Smooth muscle cell (in vitro differentiated cells): ENCODE results near the gene C19orf73. TPM values are rescaled to one million over a fixed set of nuclear protein-coding genes. Genes with fewer than 3 reads are reported as not detected.

Source experiments
- DNase-seq: peaks from one replicate; lab custom pipeline; 2025; ENCODE audit not compliant: unreplicated experiment; lab: John Stamatoyannopoulos, UW
- H2AFZ ChIP-seq: fragments of 200-600 bp; sonication (generic); 2 replicates; pipeline ENCODE4 v1.6.0; 2016; ENCODE audit warnings: antibody characterized with exemption, low read depth, mild to moderate bottlenecking
- H3F3A ChIP-seq: fragments of 200-600 bp; sonication (generic); 2 replicates; pipeline ENCODE4 v1.6.0; 2017; ENCODE audit warnings: antibody characterized with exemption, low read depth
- H3K27ac ChIP-seq: fragments of 200-600 bp; sonication (generic); 2 replicates; pipeline ENCODE4 v1.5.1; 2016; ENCODE audit warnings: low read depth, mild to moderate bottlenecking
- H3K27me3 ChIP-seq: fragments of 200-600 bp; sonication (generic); 2 replicates; pipeline ENCODE4 v1.6.1; 2016; ENCODE audit warnings: low read depth, mild to moderate bottlenecking
- H3K36me3 ChIP-seq: fragments of 200-600 bp; sonication (generic); 2 replicates; pipeline ENCODE4 v1.5.1; 2016; ENCODE audit warnings: low read depth
- H3K4me1 ChIP-seq: fragments of 200-600 bp; sonication (generic); 2 replicates; pipeline ENCODE4 v1.5.1; 2016; ENCODE audit warnings: low read depth
- H3K4me2 ChIP-seq: fragments of 200-600 bp; sonication (generic); 2 replicates; pipeline ENCODE4 v1.6.0; 2016; ENCODE audit warnings: mild to moderate bottlenecking
- H3K4me3 ChIP-seq: fragments of 200-600 bp; sonication (generic); 2 replicates; pipeline ENCODE4 v1.5.1; 2016; ENCODE audit warnings: mild to moderate bottlenecking
- H3K79me2 ChIP-seq: fragments of 200-600 bp; sonication (generic); 2 replicates; pipeline ENCODE4 v1.6.0; 2016; ENCODE audit warnings: low read depth, mild to moderate bottlenecking
- H3K9ac ChIP-seq: fragments of 200-600 bp; sonication (generic); 2 replicates; pipeline ENCODE4 v1.6.0; 2016; ENCODE audit warnings: low read depth
- H3K9me3 ChIP-seq: fragments of 200-600 bp; sonication (generic); replicated peaks from 2 replicates; pipeline ENCODE4 v1.5.1; 2016; ENCODE audit warnings: low read depth
- H4K20me1 ChIP-seq: fragments of 200-600 bp; sonication (generic); 2 replicates; pipeline ENCODE4 v1.6.0; 2016; ENCODE audit warnings: low read depth
- CTCF ChIP-seq: fragments of 200-600 bp; sonication (generic); IDR thresholded peaks from 2 replicates; pipeline ENCODE4 v1.5.1; 2017; ENCODE audit warnings: borderline replicate concordance, mild to moderate bottlenecking, antibody characterized with exemption; ENCODE audit not compliant: insufficient read depth, poor library complexity, severe bottlenecking
- WGBS: methylation state at CpG from one replicate; pipeline ENCODE4 v1.1.7; 2016; ENCODE audit warnings: low lambda C conversion rate; 5-methylcytosine and 5-hydroxymethylcytosine counted together
- polyA plus RNA-seq: library from polyadenylated mRNA; unstranded; fragments of >200 nt; fragmentation: Nextera tagmentation; extraction: Ambion mirVana; gene quantifications from 2 replicates; pipeline ENCODE4 v1.2.1, GENCODE V29; 2016
- total RNA-seq: library from RNA; depleted of rRNA; stranded (reverse); fragments of >200 nt; gene quantifications from 2 replicates; pipeline ENCODE4 v1.2.3, GENCODE V29; 2014

C19orf73 gene
- total and polyA plus RNA-seq, 2 experiments from 2014 or later: 0.74 to 2.9 TPM

DNA sequence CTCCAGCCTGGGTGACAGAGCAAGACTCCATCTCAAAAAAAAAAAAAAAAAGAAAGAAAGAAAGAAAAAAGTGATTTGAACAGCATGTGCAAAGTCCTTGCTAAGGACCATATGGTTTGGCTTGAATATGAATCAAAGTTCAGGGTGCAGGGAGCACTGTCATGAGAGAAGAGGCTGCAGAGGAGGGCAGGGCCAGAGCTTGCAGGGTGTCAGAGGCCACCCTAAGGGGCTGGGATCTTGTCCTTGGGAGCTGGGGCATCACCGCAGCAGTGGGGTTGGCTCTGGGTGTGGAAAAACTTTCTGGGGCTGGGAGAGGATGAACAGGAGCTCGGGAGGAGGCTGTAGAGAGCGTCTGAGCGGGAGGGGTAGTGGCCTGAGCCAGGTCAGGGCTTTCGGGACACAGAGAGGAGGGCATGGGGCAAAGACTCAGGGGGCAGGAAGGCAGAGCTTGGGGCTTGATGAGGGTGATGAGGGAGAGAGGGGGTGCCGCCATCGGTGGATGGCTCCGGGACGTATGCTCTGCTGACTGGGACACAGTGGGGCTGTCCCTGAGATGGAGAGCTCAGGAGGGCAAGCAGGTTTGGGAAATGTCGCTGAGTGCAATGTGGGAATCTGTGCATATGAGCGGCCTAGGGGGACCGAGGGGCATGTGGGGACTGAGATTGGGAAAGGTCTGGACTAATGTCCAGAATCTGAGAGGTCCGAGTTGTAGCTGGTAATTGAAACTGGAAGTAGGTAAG, 41.7 kb upstream of the C19orf73 start:
- no peak overlapping the region for H3K4me3 ChIP-seq
- no peaks in the 10 kb centered on the region for H3K9me3 ChIP-seq
- peaks cover 11% of the 10 kb centered on the region for H3K79me2 ChIP-seq
- H3K27ac ChIP-seq: no peak overlapping the region
- H3K36me3 ChIP-seq: no peaks in the 10 kb centered on the region
- TF ChIP-seq CTCF: no peak
- H3K9ac ChIP-seq: no peak overlapping the region
- H2AFZ ChIP-seq: no peak overlapping the region
- H3K27me3 ChIP-seq: no peaks in the 10 kb centered on the region
- 96% methylated on average over 13 of the region's 13 CpGs for WGBS
- peaks cover 4% of the 10 kb centered on the region for H3K4me1 ChIP-seq
- no peak overlapping the region for H3K4me2 ChIP-seq
- no peak for DNase-seq
- H3F3A ChIP-seq: no peaks in the 10 kb centered on the region
- H4K20me1 ChIP-seq: peaks cover 26% of the 10 kb centered on the region

GRCh38 chr19:49157445-49158224, 38.7 kb upstream of the C19orf73 start, which contains the start of gene TRPM4:
TSS of gene TRPM4 (plus strand) at chr19:49157792. CDS start at chr19:49157867, 75 bp downstream.
- 0% methylated on average over 29 of the region's 41 CpGs for WGBS
- H3K27ac ChIP-seq: no peak within 1 kb of the TSS
- peaks cover 11% of the 10 kb centered on the region for H3K79me2 ChIP-seq

GRCh38 chr19:49155820-49156346, 36.9 kb upstream of the C19orf73 start:
- Histone ChIP-seq H3K9ac (no peak overlapping the region), H3F3A (peaks cover 6% of the 10 kb centered on the region), H2AFZ (no peak overlapping the region), H3K4me3 (no peak overlapping the region), H3K79me2 (peaks cover 11% of the 10 kb centered on the region), H3K4me1 (peaks cover 12% of the 10 kb centered on the region), H3K36me3 (no peaks in the 10 kb centered on the region), H3K27ac (no peak overlapping the region), H3K9me3 (no peaks in the 10 kb centered on the region), H4K20me1 (peaks cover 12% of the 10 kb centered on the region), H3K27me3 (no peaks in the 10 kb centered on the region), H3K4me2 (no peak overlapping the region)
- no peak for DNase-seq
- WGBS: 35% methylated on average over 4 of the region's 4 CpGs
- no peak for TF ChIP-seq CTCF

More at GRCh38 chr19:49157445-49158224, 38.7 kb upstream of the C19orf73 start, which contains the start of gene TRPM4:
- Histone ChIP-seq H3K36me3 (no peaks in the 10 kb centered on the region), H3K4me2 (peak within 1 kb of the TSS; percentile 99), H3K4me1 (peaks cover 4% of the 10 kb centered on the region), H3K9me3 (no peaks in the 10 kb centered on the region), H2AFZ (peak within 1 kb of the TSS; percentile 63), H3F3A (no peaks in the 10 kb centered on the region), H3K4me3 (peak within 1 kb of the TSS; percentile 93), H3K9ac (peak within 1 kb of the TSS; percentile 68), H3K27me3 (no peaks in the 10 kb centered on the region), H4K20me1 (peaks cover 14% of the 10 kb centered on the region)
- DNase-seq: peak; percentile 73
- TF ChIP-seq CTCF: no peak
